H1 (cell line): Measurements from ENCODE around the gene CFAP100. TPM values are rescaled to one million over a fixed set of nuclear protein-coding genes. Genes with fewer than 3 reads are reported as not detected.

Experiments used
- CTCF ChIA-PET: fragments of 300-600 bp; sonication (Branson Sonifier 250); formaldehyde crosslinking; loops from one replicate; lab custom pipeline; 2021; ENCODE audit not compliant: partially characterized antibody; lab: Charles Lee
- POLR2A ChIA-PET: fragments of 300-600 bp; sonication (Branson Sonifier 250); formaldehyde crosslinking; loops from one replicate; lab custom pipeline; 2021; ENCODE audit warnings: inconsistent platforms; ENCODE audit not compliant: partially characterized antibody; lab: Charles Lee
- DNase-seq, 2 experiments: peaks; one replicate each; pipeline versions ENCODE4 v3.0.0 to v3.0.0-alpha.2; 2010 to 2022; ENCODE audit warnings: low spot score in 2 of 2, low read depth in 1 of 2, mixed read lengths in 1 of 2
- FAIRE-seq: peaks from 2 replicates; lab custom pipeline; 2011; peaks lifted over from hg19 to GRCh38; lab: Jason Lieb, UNC
- H2AFZ ChIP-seq: 2 replicates; pipeline ENCODE4 v1.8.1; 2012; ENCODE audit warnings: low read length, inconsistent platforms
- H2AK5ac ChIP-seq: 2 replicates; pipeline ENCODE4 v1.6.1; 2013; ENCODE audit warnings: low read depth, low read length
- H2BK120ac ChIP-seq: replicated peaks from 2 replicates; pipeline ENCODE3; 2013; ENCODE audit warnings: low read depth, low read length, inconsistent platforms
- H2BK12ac ChIP-seq: 2 replicates; pipeline ENCODE4 v1.6.1; 2013; ENCODE audit warnings: low read depth, low read length
- H2BK15ac ChIP-seq: 2 replicates; pipeline ENCODE4 v1.6.1; 2013; ENCODE audit warnings: low read length
- H2BK20ac ChIP-seq: 2 replicates; pipeline ENCODE4 v1.6.1; 2013; ENCODE audit warnings: low read length
- H2BK5ac ChIP-seq: 2 replicates; pipeline ENCODE4 v1.6.1; 2013; ENCODE audit warnings: low read depth, low read length
- H3K14ac ChIP-seq: 2 replicates; pipeline ENCODE4 v1.6.1; 2013; ENCODE audit warnings: inconsistent platforms; ENCODE audit not compliant: insufficient read length
- H3K18ac ChIP-seq: 2 replicates; pipeline ENCODE4 v1.6.1; 2013; ENCODE audit warnings: low read length; ENCODE audit errors: extremely low read depth
- H3K23ac ChIP-seq: 2 replicates; pipeline ENCODE4 v1.6.1; 2013; ENCODE audit warnings: inconsistent platforms; ENCODE audit not compliant: insufficient read length
- H3K23me2 ChIP-seq: 2 replicates; pipeline ENCODE4 v1.6.1; 2013; ENCODE audit warnings: low read depth, low read length
- H3K27ac ChIP-seq: 2 replicates; pipeline ENCODE4 v1.6.1; 2011; ENCODE audit warnings: low read depth, low read length, inconsistent platforms
- H3K27me3 ChIP-seq, 4 experiments: replicated peaks in 1 of 4; 1 replicate in 1 of 4; 2 replicates in 3 of 4; pipeline versions ENCODE4 v1.6.1 to v1.8.1; 2011 to 2013; ENCODE audit warnings: low read length in 3 of 4, mild to moderate bottlenecking in 3 of 4, inconsistent platforms in 2 of 4, mixed read lengths in 2 of 4, moderate library complexity in 1 of 4; ENCODE audit not compliant: control insufficient read depth in 3 of 4, insufficient read depth in 3 of 4; ENCODE audit errors: extremely low read depth in 1 of 4
- H3K36me3 ChIP-seq, 4 experiments: 2 replicates each; pipeline versions ENCODE4 v1.6.1 to v1.8.1; 2011 to 2013; ENCODE audit warnings: mild to moderate bottlenecking in 4 of 4, low read length in 3 of 4, moderate library complexity in 2 of 4, control low read depth in 1 of 4, inconsistent platforms in 1 of 4; ENCODE audit not compliant: insufficient read depth in 4 of 4, control insufficient read depth in 2 of 4
- H3K4ac ChIP-seq: replicated peaks from 2 replicates; pipeline ENCODE3; 2013; ENCODE audit warnings: low read length, low read depth, mixed read lengths, inconsistent platforms; ENCODE audit not compliant: insufficient read length
- H3K4me1 ChIP-seq, 4 experiments: replicated peaks in 1 of 4; 1 replicate in 1 of 4; 2 replicates in 3 of 4; pipeline versions ENCODE4 v1.6.1 to v1.8.1; 2011 to 2013; ENCODE audit warnings: low read length in 3 of 4, inconsistent platforms in 2 of 4, mixed read lengths in 1 of 4; ENCODE audit not compliant: insufficient read depth in 4 of 4, control insufficient read depth in 3 of 4
- H3K4me2 ChIP-seq, 2 experiments: 2 replicates each; pipeline versions ENCODE4 v1.6.1 to v1.8.1; 2011 to 2013; ENCODE audit warnings: low read depth in 2 of 2, low read length in 2 of 2, control low read depth in 1 of 2, inconsistent platforms in 1 of 2, mild to moderate bottlenecking in 1 of 2; ENCODE audit not compliant: insufficient read depth in 1 of 2
- H3K4me3 ChIP-seq, 4 experiments: fragments of 200-600, 300-600 bp in 1 of 4; sonication (generic), shearing (Covaris generic), sonication (Bioruptor Twin) in 1 of 4; 2 replicates each; pipeline versions ENCODE4 v1.5.1 to v1.8.1; 2011 to 2016; ENCODE audit warnings: low read length in 4 of 4, low read depth in 3 of 4, control low read depth in 2 of 4, inconsistent platforms in 2 of 4, mild to moderate bottlenecking in 2 of 4, mixed read lengths in 1 of 4, moderate library complexity in 1 of 4; ENCODE audit not compliant: insufficient read depth in 2 of 4; ENCODE audit errors: extremely low read depth in 1 of 4
- H3K56ac ChIP-seq: replicated peaks from 2 replicates; pipeline ENCODE3; 2013; ENCODE audit warnings: low read depth, mild to moderate bottlenecking, mixed read lengths, low read length, inconsistent platforms; ENCODE audit not compliant: insufficient read length
- H3K79me1 ChIP-seq: 2 replicates; pipeline ENCODE4 v1.6.1; 2013; ENCODE audit warnings: low read depth, low read length, control low read depth
- H3K79me2 ChIP-seq, 2 experiments: 2 replicates each; pipeline versions ENCODE4 v1.6.1 to v1.8.1; 2012 to 2013; ENCODE audit warnings: low read length in 2 of 2, mild to moderate bottlenecking in 2 of 2, inconsistent platforms in 1 of 2; ENCODE audit not compliant: insufficient read depth in 2 of 2, control insufficient read depth in 1 of 2
- H3K9ac ChIP-seq, 4 experiments: replicated peaks in 1 of 4; 1 replicate in 1 of 4; 2 replicates in 3 of 4; pipeline versions ENCODE4 v1.6.1 to v1.8.1; 2011 to 2013; ENCODE audit warnings: low read depth in 3 of 4, low read length in 3 of 4, control low read depth in 2 of 4, mild to moderate bottlenecking in 2 of 4, moderate library complexity in 2 of 4, inconsistent platforms in 1 of 4; ENCODE audit errors: extremely low read depth in 1 of 4
- H3K9me3 ChIP-seq, 2 experiments: 2 replicates each; pipeline versions ENCODE4 v1.6.1 to v1.8.1; 2012 to 2013; ENCODE audit warnings: mild to moderate bottlenecking in 2 of 2, moderate library complexity in 2 of 2, control low read depth in 1 of 2, inconsistent platforms in 1 of 2, low read depth in 1 of 2, low read length in 1 of 2, mixed read lengths in 1 of 2; ENCODE audit not compliant: insufficient read depth in 2 of 2
- H4K20me1 ChIP-seq, 2 experiments: replicated peaks in 1 of 2; 2 replicates each; pipeline versions ENCODE3 to v1.8.1; 2011 to 2013; ENCODE audit warnings: inconsistent platforms in 2 of 2, low read length in 2 of 2, mild to moderate bottlenecking in 1 of 2; ENCODE audit not compliant: insufficient read depth in 2 of 2, control insufficient read depth in 1 of 2
- H4K5ac ChIP-seq: 2 replicates; pipeline ENCODE4 v1.6.1; 2013; ENCODE audit warnings: low read length, low read depth, mixed read lengths, inconsistent platforms; ENCODE audit not compliant: insufficient read length
- H4K8ac ChIP-seq: 2 replicates; pipeline ENCODE4 v1.8.0; 2013; ENCODE audit warnings: mild to moderate bottlenecking, moderate library complexity, low read length, inconsistent platforms; ENCODE audit not compliant: insufficient read depth; ENCODE audit errors: extremely low read depth
- H4K91ac ChIP-seq: replicated peaks from 2 replicates; pipeline ENCODE3; 2013; ENCODE audit warnings: low read length, mixed read lengths, inconsistent platforms; ENCODE audit not compliant: insufficient read length
- ASH2L ChIP-seq: fragments of 200-600, 300-600 bp; sonication (generic); IDR thresholded peaks from one replicate; pipeline ENCODE4 v1.7.1; 2017; ENCODE audit warnings: low read length
- KDM4A ChIP-seq: IDR thresholded peaks from one replicate; pipeline ENCODE4 v1.7.1; 2012; ENCODE audit warnings: low read depth, mild to moderate bottlenecking, moderate library complexity, low read length, inconsistent platforms; ENCODE audit not compliant: severe bottlenecking
- SIRT6 ChIP-seq: IDR thresholded peaks from one replicate; pipeline ENCODE4 v1.7.1; 2012; ENCODE audit warnings: low read length, inconsistent platforms
- TEAD4 ChIP-seq: IDR thresholded peaks from 2 replicates; pipeline ENCODE4 v1.6.1; 2012; ENCODE audit warnings: low read depth, low read length, inconsistent platforms, mixed read lengths
- WGBS, 2 experiments: shearing (Covaris generic) in 1 of 2; methylation state at CpG; one replicate each; pipeline versions ENCODE4 v1.1.6 to v1.1.7; 2013 to 2015; ENCODE audit warnings: low lambda C conversion rate in 2 of 2, mixed read lengths in 2 of 2, inconsistent platforms in 1 of 2, low coverage in 1 of 2, missing lambda C conversion rate in 1 of 2; ENCODE audit not compliant: insufficient replicate concordance in 2 of 2, insufficient coverage in 1 of 2, insufficient read length in 1 of 2; ENCODE audit errors: extremely low coverage in 1 of 2, missing lambda C conversion rate in 1 of 2; 5-methylcytosine and 5-hydroxymethylcytosine counted together
- polyA plus RNA-seq, 7 experiments: library from polyadenylated mRNA; depleted of rRNA in 3 of 7; stranded (reverse) in 5 of 7; unstranded in 2 of 7; fragments of >200 nt in 5 of 7; fragments of 200-250 nt in 2 of 7; gene quantifications; 1 replicate in 5 of 7; 2 replicates in 1 of 7; 4 replicates in 1 of 7; pipeline versions ENCODE4 v1.2.1 to v1.2.3, GENCODE V29; 2011 to 2013; ENCODE audit warnings: missing spikeins in 2 of 7, mixed read lengths in 2 of 7
- total RNA-seq: library from RNA; stranded (reverse); fragmentation: NEBNext Ultra II Directional; extraction: Animal tissue kit (Norgen Biotek cat#: 25700); gene quantifications from 2 replicates; pipeline ENCODE4 v1.2.1, GENCODE V29; 2021

CFAP100 gene
- total and polyA plus RNA-seq, 2 of the 8 experiments (the other 6 are each of a cell fraction or from before 2014, with no cell fraction given): 0.17 TPM; not detected in 1

- DNase-seq (no peak), FAIRE-seq (no peak)
- Histone ChIP-seq H3K14ac (no peak overlapping the region), H4K8ac (no peak overlapping the region), H3K27ac (no peak overlapping the region), H4K20me1 (no peaks in the 10 kb centered on the region), H3K4me3 (peak overlapping the region; percentile 5 to 58 (median 30); a peak in 6 of 8 replicates), H2BK15ac (no peak overlapping the region), H3K23ac (no peak overlapping the region), H4K91ac (no peak overlapping the region), H3K36me3 (no peaks in the 10 kb centered on the region), H2BK20ac (no peak overlapping the region), H3K79me1 (no peaks in the 10 kb centered on the region), H3K56ac (no peak overlapping the region), H2AFZ (peak overlapping the region; percentile 48; the same call in 1 of the 2 replicates), H3K27me3 (peaks cover 9 to 31% (median 29%) of the 10 kb centered on the region in 4 experiments), H3K4me1 (peaks cover 0 to 6% (median 2%) of the 10 kb centered on the region in 4 experiments; a peak in 3 of 7 replicates), H3K79me2 (no peaks in the 10 kb centered on the region), H2BK120ac (no peak overlapping the region), H4K5ac (no peak overlapping the region), H3K9ac (no peak overlapping the region), H3K4me2 (peak overlapping the region; percentile 63 to 81), H2BK5ac (no peak overlapping the region), H3K18ac (no peak overlapping the region; the same call in 1 of the 2 replicates), H2AK5ac (no peak overlapping the region), H3K9me3 (no peaks in the 10 kb centered on the region), H2BK12ac (no peak overlapping the region), H3K23me2 (peaks cover 3% of the 10 kb centered on the region; the same call in 1 of the 2 replicates), H3K4ac (no peak overlapping the region)
- TF ChIP-seq KDM4A (peak; percentile 54), SIRT6 (no peak), ASH2L (peak; percentile 71), TEAD4 (peak; percentile 48)
- ChIA-PET POLR2A (interaction anchor here (1.8 to 2.3 kb wide), 2 partner anchors 10 to 55 kb away, joined by 3 to 7 read pairs; no protein-coding TSS in a partner anchor), CTCF (interaction anchor here (0.7 to 3.1 kb wide), 11 partner anchors 14 to 320 kb away, joined by 3 to 11 read pairs (median 3); no protein-coding TSS in a partner anchor)
- WGBS, 2 experiments: 17% methylated on average over 9 of the region's 30 CpGs; no CpG with 5 or more reads in 1 of the 2 experiments
Observed at GRCh38 chr3:126394977-126395321, 240 bp downstream of the CFAP100 start.
